ENCODE data around the gene RRAS2.
"Not testable (repeated sequence)": the region's sequence is repeated elsewhere in the genome, so short reads cannot be mapped to it uniquely, and the experiment has no call there.

Gene RRAS2

GRCh38 chr11:14345016-14345415 lies 14.0 kb downstream of the RRAS2 start:
- not testable (repeated sequence) for H3K4me1 ChIP-seq (ENCODE audit: control insufficient read depth in 2 of 2, insufficient read depth in 2 of 2, low read length in 2 of 2); H3K9me3 ChIP-seq (ENCODE audit: control insufficient read depth in 2 of 2, low read length in 2 of 2); H3K27me3 ChIP-seq (ENCODE audit: control insufficient read depth in 2 of 2, insufficient read depth in 2 of 2, low read length in 2 of 2); H3K36me3 ChIP-seq (ENCODE audit: control insufficient read depth in 2 of 2, insufficient read depth in 2 of 2, low read length in 2 of 2); H3K9ac ChIP-seq (ENCODE audit: low read depth in 1 of 2, low read length in 2 of 2); H3K4me3 ChIP-seq (ENCODE audit: low read length in 2 of 2); H3K27ac ChIP-seq (ENCODE audit: low read depth in 2 of 2, low read length in 2 of 2)

GRCh38 chr11:14342906-14343305 lies 16.1 kb downstream of the RRAS2 start:
- no peaks in the 10 kb centered on the region for H3K4me1 ChIP-seq (ENCODE audit: control insufficient read depth in 2 of 2, insufficient read depth in 2 of 2, low read length in 2 of 2)
- H3K27me3 ChIP-seq (ENCODE audit: control insufficient read depth in 2 of 2, insufficient read depth in 2 of 2, low read length in 2 of 2), result no peaks in the 10 kb centered on the region
- H3K27ac ChIP-seq (ENCODE audit: low read depth in 2 of 2, low read length in 2 of 2), result no peak overlapping the region

GRCh38 chr11:14341968-14342367 lies 17.0 kb downstream of the RRAS2 start:
- Histone ChIP-seq H3K4me3 (ENCODE audit: low read length in 2 of 2) (no peak overlapping the region), H3K27me3 (ENCODE audit: control insufficient read depth in 2 of 2, insufficient read depth in 2 of 2, low read length in 2 of 2) (no peaks in the 10 kb centered on the region), H3K36me3 (ENCODE audit: control insufficient read depth in 2 of 2, insufficient read depth in 2 of 2, low read length in 2 of 2) (no peaks in the 10 kb centered on the region), H3K27ac (ENCODE audit: low read depth in 2 of 2, low read length in 2 of 2) (no peak overlapping the region), H3K4me1 (ENCODE audit: control insufficient read depth in 2 of 2, insufficient read depth in 2 of 2, low read length in 2 of 2) (no peaks in the 10 kb centered on the region), H3K9ac (ENCODE audit: low read depth in 1 of 2, low read length in 2 of 2) (no peak overlapping the region), H3K9me3 (ENCODE audit: control insufficient read depth in 2 of 2, low read length in 2 of 2) (peaks cover 0 to 2% of the 10 kb centered on the region in 2 donors)

More at GRCh38 chr11:14342906-14343305, 16.1 kb downstream of the RRAS2 start:
- Histone ChIP-seq H3K36me3 (ENCODE audit: control insufficient read depth in 2 of 2, insufficient read depth in 2 of 2, low read length in 2 of 2) (no peaks in the 10 kb centered on the region), H3K4me3 (ENCODE audit: low read length in 2 of 2) (no peak overlapping the region), H3K9me3 (ENCODE audit: control insufficient read depth in 2 of 2, low read length in 2 of 2) (no peaks in the 10 kb centered on the region), H3K9ac (ENCODE audit: low read depth in 1 of 2, low read length in 2 of 2) (no peak overlapping the region)

GRCh38 chr11:14340721-14341120 lies 18.3 kb downstream of the RRAS2 start:
- no peak overlapping the region for H3K27ac ChIP-seq (ENCODE audit: low read depth in 2 of 2, low read length in 2 of 2)
- H3K9me3 ChIP-seq (ENCODE audit: control insufficient read depth in 2 of 2, low read length in 2 of 2), result peaks cover 0 to 2% of the 10 kb centered on the region in 2 donors
- no peak overlapping the region for H3K9ac ChIP-seq (ENCODE audit: low read depth in 1 of 2, low read length in 2 of 2)
- H3K4me3 ChIP-seq (ENCODE audit: low read length in 2 of 2), result no peak overlapping the region
- no peaks in the 10 kb centered on the region for H3K36me3 ChIP-seq (ENCODE audit: control insufficient read depth in 2 of 2, insufficient read depth in 2 of 2, low read length in 2 of 2)
- no peaks in the 10 kb centered on the region for H3K27me3 ChIP-seq (ENCODE audit: control insufficient read depth in 2 of 2, insufficient read depth in 2 of 2, low read length in 2 of 2)
- H3K4me1 ChIP-seq (ENCODE audit: control insufficient read depth in 2 of 2, insufficient read depth in 2 of 2, low read length in 2 of 2), result no peaks in the 10 kb centered on the region

GRCh38 chr11:14339356-14339755 lies 19.6 kb downstream of the RRAS2 start:
- Histone ChIP-seq H3K36me3 (ENCODE audit: control insufficient read depth in 2 of 2, insufficient read depth in 2 of 2, low read length in 2 of 2) (no peaks in the 10 kb centered on the region), H3K27ac (ENCODE audit: low read depth in 2 of 2, low read length in 2 of 2) (no peak overlapping the region), H3K9ac (ENCODE audit: low read depth in 1 of 2, low read length in 2 of 2) (no peak overlapping the region), H3K4me1 (ENCODE audit: control insufficient read depth in 2 of 2, insufficient read depth in 2 of 2, low read length in 2 of 2) (no peaks in the 10 kb centered on the region), H3K9me3 (ENCODE audit: control insufficient read depth in 2 of 2, low read length in 2 of 2) (peaks cover 0 to 2% of the 10 kb centered on the region in 2 donors), H3K27me3 (ENCODE audit: control insufficient read depth in 2 of 2, insufficient read depth in 2 of 2, low read length in 2 of 2) (no peaks in the 10 kb centered on the region), H3K4me3 (ENCODE audit: low read length in 2 of 2) (no peak overlapping the region)

GRCh38 chr11:14336507-14337503 lies 22.2 kb downstream of the RRAS2 start:
- peaks cover 0 to 2% of the 10 kb centered on the region in 2 donors for H3K9me3 ChIP-seq (ENCODE audit: control insufficient read depth in 2 of 2, low read length in 2 of 2)
- H3K27ac ChIP-seq (ENCODE audit: low read depth in 2 of 2, low read length in 2 of 2), result no peak overlapping the region

GRCh38 chr11:14335712-14336111 lies 23.3 kb downstream of the RRAS2 start:
- peaks cover 0 to 2% of the 10 kb centered on the region in 2 donors for H3K9me3 ChIP-seq (ENCODE audit: control insufficient read depth in 2 of 2, low read length in 2 of 2)
- no peaks in the 10 kb centered on the region for H3K4me1 ChIP-seq (ENCODE audit: control insufficient read depth in 2 of 2, insufficient read depth in 2 of 2, low read length in 2 of 2)
- H3K36me3 ChIP-seq (ENCODE audit: control insufficient read depth in 2 of 2, insufficient read depth in 2 of 2, low read length in 2 of 2), result no peaks in the 10 kb centered on the region
- H3K4me3 ChIP-seq (ENCODE audit: low read length in 2 of 2), result no peak overlapping the region
- no peak overlapping the region for H3K9ac ChIP-seq (ENCODE audit: low read depth in 1 of 2, low read length in 2 of 2)
- H3K27ac ChIP-seq (ENCODE audit: low read depth in 2 of 2, low read length in 2 of 2), result no peak overlapping the region
- H3K27me3 ChIP-seq (ENCODE audit: control insufficient read depth in 2 of 2, insufficient read depth in 2 of 2, low read length in 2 of 2), result no peaks in the 10 kb centered on the region

More at GRCh38 chr11:14336507-14337503, 22.2 kb downstream of the RRAS2 start:
- Histone ChIP-seq H3K4me1 (ENCODE audit: control insufficient read depth in 2 of 2, insufficient read depth in 2 of 2, low read length in 2 of 2) (no peaks in the 10 kb centered on the region), H3K36me3 (ENCODE audit: control insufficient read depth in 2 of 2, insufficient read depth in 2 of 2, low read length in 2 of 2) (no peaks in the 10 kb centered on the region), H3K4me3 (ENCODE audit: low read length in 2 of 2) (no peak overlapping the region), H3K27me3 (ENCODE audit: control insufficient read depth in 2 of 2, insufficient read depth in 2 of 2, low read length in 2 of 2) (no peaks in the 10 kb centered on the region), H3K9ac (ENCODE audit: low read depth in 1 of 2, low read length in 2 of 2) (no peak overlapping the region)

- Histone ChIP-seq H3K27me3 (ENCODE audit: control insufficient read depth in 2 of 2, insufficient read depth in 2 of 2, low read length in 2 of 2) (no peaks in the 10 kb centered on the region), H3K27ac (ENCODE audit: low read depth in 2 of 2, low read length in 2 of 2) (no peak overlapping the region), H3K4me1 (ENCODE audit: control insufficient read depth in 2 of 2, insufficient read depth in 2 of 2, low read length in 2 of 2) (no peaks in the 10 kb centered on the region), H3K9me3 (ENCODE audit: control insufficient read depth in 2 of 2, low read length in 2 of 2) (peaks cover 0 to 2% of the 10 kb centered on the region in 2 donors), H3K36me3 (ENCODE audit: control insufficient read depth in 2 of 2, insufficient read depth in 2 of 2, low read length in 2 of 2) (no peaks in the 10 kb centered on the region), H3K9ac (ENCODE audit: low read depth in 1 of 2, low read length in 2 of 2) (no peak overlapping the region), H3K4me3 (ENCODE audit: low read length in 2 of 2) (no peak overlapping the region)
These were observed 24.1 kb downstream of the RRAS2 start for GRCh38 chr11:14334893-14335292.

GRCh38 chr11:14334192-14334591 lies 24.8 kb downstream of the RRAS2 start:
- Histone ChIP-seq H3K9ac (ENCODE audit: low read depth in 1 of 2, low read length in 2 of 2) (no peak overlapping the region), H3K4me3 (ENCODE audit: low read length in 2 of 2) (no peak overlapping the region), H3K36me3 (ENCODE audit: control insufficient read depth in 2 of 2, insufficient read depth in 2 of 2, low read length in 2 of 2) (no peaks in the 10 kb centered on the region), H3K9me3 (ENCODE audit: control insufficient read depth in 2 of 2, low read length in 2 of 2) (peaks cover 0 to 2% of the 10 kb centered on the region in 2 donors), H3K4me1 (ENCODE audit: control insufficient read depth in 2 of 2, insufficient read depth in 2 of 2, low read length in 2 of 2) (no peaks in the 10 kb centered on the region), H3K27ac (ENCODE audit: low read depth in 2 of 2, low read length in 2 of 2) (no peak overlapping the region), H3K27me3 (ENCODE audit: control insufficient read depth in 2 of 2, insufficient read depth in 2 of 2, low read length in 2 of 2) (no peaks in the 10 kb centered on the region)

GRCh38 chr11:14331476-14332136 lies 27.4 kb downstream of the RRAS2 start:
- H3K4me1 ChIP-seq (ENCODE audit: control insufficient read depth in 2 of 2, insufficient read depth in 2 of 2, low read length in 2 of 2), result no peaks in the 10 kb centered on the region
- no peak overlapping the region for H3K27ac ChIP-seq (ENCODE audit: low read depth in 2 of 2, low read length in 2 of 2)
- H3K36me3 ChIP-seq (ENCODE audit: control insufficient read depth in 2 of 2, insufficient read depth in 2 of 2, low read length in 2 of 2), result no peaks in the 10 kb centered on the region
- H3K27me3 ChIP-seq (ENCODE audit: control insufficient read depth in 2 of 2, insufficient read depth in 2 of 2, low read length in 2 of 2), result no peaks in the 10 kb centered on the region
- no peak overlapping the region for H3K4me3 ChIP-seq (ENCODE audit: low read length in 2 of 2)
- H3K9me3 ChIP-seq (ENCODE audit: control insufficient read depth in 2 of 2, low read length in 2 of 2), result no peaks in the 10 kb centered on the region
- H3K9ac ChIP-seq (ENCODE audit: low read depth in 1 of 2, low read length in 2 of 2), result no peak overlapping the region
